ENCODE data around the gene AP3S2.

AP3S2 gene

DNA sequence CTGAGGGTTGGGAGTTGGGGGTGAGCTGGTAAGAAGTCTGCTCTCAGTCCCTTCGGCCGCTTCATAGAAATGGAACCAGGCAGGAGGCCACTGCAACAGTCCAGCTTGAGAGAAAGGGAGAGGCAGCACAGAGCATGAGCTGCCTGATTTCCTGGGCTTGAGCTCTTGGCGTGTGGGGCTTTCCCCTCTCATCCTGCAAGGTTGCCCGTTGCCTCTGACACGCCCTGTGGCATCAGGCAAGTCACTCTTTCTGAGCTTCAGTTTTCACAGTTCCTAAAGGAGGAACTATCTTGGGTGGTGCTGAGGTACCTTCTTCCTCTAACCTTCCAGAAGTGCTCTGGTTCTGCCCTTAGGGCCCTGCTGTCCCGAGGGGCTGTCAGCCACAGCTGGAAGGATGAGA, 112.7 kb downstream of the AP3S2 start:
- Histone ChIP-seq H3K4me3 (ENCODE audit: insufficient read length, low read depth) (no peak overlapping the region), H3K9me3 (ENCODE audit: insufficient read depth, low read length) (no peaks in the 10 kb centered on the region), H3K27me3 (ENCODE audit: insufficient read depth, insufficient read length) (peaks cover 23% of the 10 kb centered on the region), H3K36me3 (ENCODE audit: insufficient read depth, insufficient read length, low read length) (no peaks in the 10 kb centered on the region), H3K4me1 (ENCODE audit: insufficient read depth, insufficient read length) (peaks cover 25% of the 10 kb centered on the region), H3K9ac (ENCODE audit: insufficient read length, low read depth) (no peak overlapping the region)
- no peak for DNase-seq (ENCODE audit: low read depth, low spot score)
- no peak for TF ChIP-seq YY1 (IDR thresholded peaks at IDR 0.05; ENCODE audit: insufficient read depth, insufficient read length)
- no peak for TF ChIP-seq SUZ12 (IDR thresholded peaks at IDR 0.05; ENCODE audit: extremely low read depth, insufficient read depth, insufficient read length)
- TF ChIP-seq ZNF274 (IDR thresholded peaks at IDR 0.05; ENCODE audit: low read depth, low read length): no peak

DNA sequence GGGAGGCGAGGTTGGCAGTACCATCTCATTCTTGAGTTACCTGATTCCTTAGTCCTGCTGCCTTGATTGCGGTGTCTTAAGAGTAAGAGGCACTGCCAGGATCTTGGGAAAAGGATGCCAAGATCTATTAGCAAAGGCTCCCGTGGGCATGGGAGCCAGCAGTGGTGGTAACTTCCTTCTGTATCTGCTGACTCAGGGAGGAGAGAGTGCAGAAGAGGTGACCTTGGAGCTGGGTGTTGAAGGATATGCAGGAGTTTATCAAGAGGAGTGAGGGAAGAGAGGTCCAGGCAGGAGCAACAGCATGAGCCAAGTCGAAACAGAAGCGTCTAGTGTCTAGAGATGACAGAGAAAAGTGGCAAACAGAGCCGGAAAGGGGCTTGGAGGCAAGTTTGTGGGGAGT, 113.2 kb downstream of the AP3S2 start:
- TF ChIP-seq YY1 (IDR thresholded peaks at IDR 0.05; ENCODE audit: insufficient read depth, insufficient read length): no peak
- no peak for TF ChIP-seq SUZ12 (IDR thresholded peaks at IDR 0.05; ENCODE audit: extremely low read depth, insufficient read depth, insufficient read length)
- TF ChIP-seq ZNF274 (IDR thresholded peaks at IDR 0.05; ENCODE audit: low read depth, low read length): no peak
- no peak for DNase-seq (ENCODE audit: low read depth, low spot score)
- no peaks in the 10 kb centered on the region for H3K9me3 ChIP-seq (ENCODE audit: insufficient read depth, low read length)
- no peaks in the 10 kb centered on the region for H3K36me3 ChIP-seq (ENCODE audit: insufficient read depth, insufficient read length, low read length)
- no peak overlapping the region for H3K4me3 ChIP-seq (ENCODE audit: insufficient read length, low read depth)
- H3K9ac ChIP-seq (ENCODE audit: insufficient read length, low read depth): no peak overlapping the region
- peaks cover 27% of the 10 kb centered on the region for H3K27me3 ChIP-seq (ENCODE audit: insufficient read depth, insufficient read length)
- H3K4me1 ChIP-seq (ENCODE audit: insufficient read depth, insufficient read length): peaks cover 25% of the 10 kb centered on the region

All from NT2/D1 (cell line).